ENCODE results near the gene LYRM4.

LYRM4 gene

GRCh38 chr6:5091210-5092069, 169.3 kb downstream of the LYRM4 start:
- no peaks in the 10 kb centered on the region for H4K20me1 ChIP-seq (ENCODE audit: insufficient read depth)
- H3K79me2 ChIP-seq (ENCODE audit: insufficient read depth, low read depth): no peaks in the 10 kb centered on the region
- no peak overlapping the region for H3K4me2 ChIP-seq
- no peaks in the 10 kb centered on the region for H3K4me1 ChIP-seq (ENCODE audit: low read depth, poor library complexity, severe bottlenecking)
- TF ChIP-seq CTCF (conservative IDR thresholded peaks at IDR 0.05; ENCODE audit: low read depth, low read length): no peak
- no peak overlapping the region for H3K4me3 ChIP-seq (IDR thresholded peaks at IDR 0.05; ENCODE audit: insufficient read depth, low read depth, low read length)
- H3K27ac ChIP-seq: no peak overlapping the region
- H2AFZ ChIP-seq (ENCODE audit: low read depth): no peak overlapping the region
- H3K27me3 ChIP-seq (ENCODE audit: insufficient read depth, low read depth): no peaks in the 10 kb centered on the region
- no peak overlapping the region for H3K9ac ChIP-seq
- H3K36me3 ChIP-seq (ENCODE audit: insufficient read depth): no peaks in the 10 kb centered on the region; the same call in 1 of the 2 replicates

- Histone ChIP-seq H3K4me3 (IDR thresholded peaks at IDR 0.05; ENCODE audit: insufficient read depth, low read depth, low read length) (no peak overlapping the region), H2AFZ (ENCODE audit: low read depth) (no peak overlapping the region), H3K36me3 (ENCODE audit: insufficient read depth) (no peaks in the 10 kb centered on the region; the same call in 1 of the 2 replicates), H3K4me2 (no peak overlapping the region), H3K27ac (no peak overlapping the region), H4K20me1 (ENCODE audit: insufficient read depth) (no peaks in the 10 kb centered on the region), H3K9ac (no peak overlapping the region), H3K4me1 (ENCODE audit: low read depth, poor library complexity, severe bottlenecking) (no peaks in the 10 kb centered on the region), H3K79me2 (ENCODE audit: insufficient read depth, low read depth) (no peaks in the 10 kb centered on the region), H3K27me3 (ENCODE audit: insufficient read depth, low read depth) (no peaks in the 10 kb centered on the region)
- no peak for TF ChIP-seq CTCF (conservative IDR thresholded peaks at IDR 0.05; ENCODE audit: low read depth, low read length)
These were observed 170.1 kb downstream of the LYRM4 start for GRCh38 chr6:5090603-5091002.

GRCh38 chr6:5089481-5090438, 171.0 kb downstream of the LYRM4 start:
- Histone ChIP-seq H3K4me3 (IDR thresholded peaks at IDR 0.05; ENCODE audit: insufficient read depth, low read depth, low read length) (no peak overlapping the region), H4K20me1 (ENCODE audit: insufficient read depth) (no peaks in the 10 kb centered on the region), H3K36me3 (ENCODE audit: insufficient read depth) (no peaks in the 10 kb centered on the region; the same call in 1 of the 2 replicates), H3K27ac (no peak overlapping the region), H3K27me3 (ENCODE audit: insufficient read depth, low read depth) (no peaks in the 10 kb centered on the region), H3K4me2 (no peak overlapping the region), H3K9ac (no peak overlapping the region), H3K79me2 (ENCODE audit: insufficient read depth, low read depth) (no peaks in the 10 kb centered on the region), H3K4me1 (ENCODE audit: low read depth, poor library complexity, severe bottlenecking) (no peaks in the 10 kb centered on the region), H2AFZ (ENCODE audit: low read depth) (no peak overlapping the region)
- TF ChIP-seq CTCF (conservative IDR thresholded peaks at IDR 0.05; ENCODE audit: low read depth, low read length): no peak

- no peak overlapping the region for H2AFZ ChIP-seq (ENCODE audit: low read depth)
- H3K4me1 ChIP-seq (ENCODE audit: low read depth, poor library complexity, severe bottlenecking): no peaks in the 10 kb centered on the region
- no peak overlapping the region for H3K27ac ChIP-seq
- no peak overlapping the region for H3K4me3 ChIP-seq (IDR thresholded peaks at IDR 0.05; ENCODE audit: insufficient read depth, low read depth, low read length)
- H4K20me1 ChIP-seq (ENCODE audit: insufficient read depth): no peaks in the 10 kb centered on the region
- TF ChIP-seq CTCF (conservative IDR thresholded peaks at IDR 0.05; ENCODE audit: low read depth, low read length): no peak
- H3K9ac ChIP-seq: no peak overlapping the region
- H3K27me3 ChIP-seq (ENCODE audit: insufficient read depth, low read depth): no peaks in the 10 kb centered on the region
- no peak overlapping the region for H3K4me2 ChIP-seq
- H3K36me3 ChIP-seq (ENCODE audit: insufficient read depth): no peaks in the 10 kb centered on the region; the same call in 1 of the 2 replicates
- no peaks in the 10 kb centered on the region for H3K79me2 ChIP-seq (ENCODE audit: insufficient read depth, low read depth)
These were observed 172.0 kb downstream of the LYRM4 start for GRCh38 chr6:5088780-5089179.
